Ishikawa (cell line): Measurements from ENCODE around the gene SLC6A6.

Experiments
- YY1 ChIP-seq: IDR thresholded peaks from 2 replicates; pipeline ENCODE4 v1.6.1; 2012; ENCODE audit warnings: low read depth
- ZBTB7A ChIP-seq: IDR thresholded peaks from 2 replicates; pipeline ENCODE4 v1.6.1; 2012; ENCODE audit warnings: low read depth
- TF ChIP-seq, protein P1 (sequence below): IDR thresholded peaks from 2 replicates; pipeline ENCODE4 v1.6.1; 2012

DNA sequence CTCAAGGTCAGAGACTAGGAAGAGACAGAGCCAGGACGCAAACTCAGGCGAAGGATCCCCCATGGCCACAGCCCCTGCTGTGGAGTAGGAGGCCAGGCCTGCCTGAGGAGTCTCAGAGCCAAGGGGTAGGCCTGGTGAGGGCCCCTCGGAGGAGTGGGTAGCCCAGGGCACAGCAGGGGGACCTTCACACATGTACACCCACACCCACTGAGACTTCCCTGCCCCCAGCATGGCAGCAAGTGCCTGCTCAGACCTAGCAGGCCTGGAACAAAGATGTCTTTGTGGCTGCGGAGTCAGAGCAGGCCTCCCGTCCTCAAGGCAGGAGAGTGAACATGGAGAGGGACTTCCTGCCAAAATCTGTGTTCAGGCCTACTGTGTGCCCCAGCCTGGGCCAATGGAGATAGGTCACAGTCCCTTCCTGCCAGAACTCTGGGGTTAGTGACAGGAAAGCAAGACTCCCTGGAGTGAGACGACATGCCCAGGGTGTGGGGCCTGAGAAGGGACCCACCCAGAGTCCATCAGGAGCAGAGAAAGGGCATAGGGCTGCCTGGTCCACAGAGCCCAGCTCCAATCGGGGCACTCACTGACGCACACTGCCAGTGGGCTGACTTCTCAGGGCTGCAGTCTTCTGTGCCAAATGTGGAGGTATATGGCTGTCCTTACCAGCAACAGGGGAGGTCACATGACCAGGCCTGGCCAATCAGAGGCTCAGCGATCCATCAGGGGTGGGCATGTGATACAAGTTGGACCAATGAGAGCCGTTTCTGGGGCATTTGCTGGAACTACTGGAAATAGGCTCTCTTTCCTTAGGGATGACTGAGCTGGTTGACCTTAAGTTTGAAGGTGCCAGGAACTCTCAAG is 135.4 kb downstream of the SLC6A6 start:
- TF ChIP-seq ZBTB7A (no peak), YY1 (no peak)
- TF ChIP-seq, protein P1, sequence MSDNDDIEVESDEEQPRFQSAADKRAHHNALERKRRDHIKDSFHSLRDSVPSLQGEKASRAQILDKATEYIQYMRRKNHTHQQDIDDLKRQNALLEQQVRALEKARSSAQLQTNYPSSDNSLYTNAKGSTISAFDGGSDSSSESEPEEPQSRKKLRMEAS: no peak
